ENCODE results near the gene EEFSEC. TPM values are rescaled to one million over a fixed set of nuclear protein-coding genes. Genes with fewer than 3 reads are reported as not detected.

EEFSEC gene
- total and polyA plus RNA-seq, 2 of the 8 experiments (the other 6 are each of a cell fraction or from before 2014, with no cell fraction given) = 13.1 to 19.8 TPM

- TF ChIP-seq BRCA1 (IDR thresholded peaks at IDR 0.05; ENCODE audit: low read depth, low read length) = no peak
- no peak for TF ChIP-seq BACH1 (IDR thresholded peaks at IDR 0.05; ENCODE audit: low read length)
Measured at GRCh38 chr3:128294999-128295468, 141.8 kb downstream of the EEFSEC start (continued).
